Hematopoietic multipotent progenitor cell treated with erythropoietin and hydrocortisone succinate and interleukin-3 and kit ligand, for 8 days (in vitro differentiated cells): ENCODE data around the gene CENPF.
"Not testable (repeated sequence)": the region's sequence is repeated elsewhere in the genome, so short reads cannot be mapped to it uniquely, and the experiment has no call there.

Source experiments
- DNase-seq: peaks from one replicate; pipeline ENCODE4 v3.0.0-alpha.2; 2015

Gene CENPF

GRCh38 chr1:214662223-214662785 lies 59.3 kb downstream of the CENPF start:
- no peak for DNase-seq

GRCh38 chr1:214664651-214665433 lies 61.8 kb downstream of the CENPF start:
- DNase-seq: no peak

DNA sequence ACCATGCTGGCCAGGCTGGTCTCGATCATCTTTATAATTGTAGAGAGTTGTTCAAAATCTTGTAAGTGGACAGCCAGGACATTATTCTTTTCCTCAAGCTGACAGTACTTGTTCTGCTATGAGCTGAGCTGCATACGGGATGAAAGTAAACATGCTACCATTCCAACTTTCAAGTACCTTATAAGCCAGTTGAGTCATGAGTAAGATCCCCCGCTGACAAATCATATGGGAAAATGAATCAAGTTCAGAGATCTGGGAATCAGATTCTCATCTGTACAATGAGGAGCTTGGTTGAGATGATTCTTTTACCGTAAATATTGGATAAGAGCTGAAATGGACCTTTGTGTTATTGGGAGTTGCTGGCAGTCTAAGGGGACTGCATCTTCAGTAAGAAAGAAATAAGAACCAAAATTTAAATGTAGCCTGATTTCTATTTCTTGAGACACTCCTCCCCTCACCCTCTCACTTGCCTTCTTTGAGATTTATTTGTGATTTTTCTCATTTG lies 62.7 kb downstream of the CENPF start:
- no peak for DNase-seq

DNA sequence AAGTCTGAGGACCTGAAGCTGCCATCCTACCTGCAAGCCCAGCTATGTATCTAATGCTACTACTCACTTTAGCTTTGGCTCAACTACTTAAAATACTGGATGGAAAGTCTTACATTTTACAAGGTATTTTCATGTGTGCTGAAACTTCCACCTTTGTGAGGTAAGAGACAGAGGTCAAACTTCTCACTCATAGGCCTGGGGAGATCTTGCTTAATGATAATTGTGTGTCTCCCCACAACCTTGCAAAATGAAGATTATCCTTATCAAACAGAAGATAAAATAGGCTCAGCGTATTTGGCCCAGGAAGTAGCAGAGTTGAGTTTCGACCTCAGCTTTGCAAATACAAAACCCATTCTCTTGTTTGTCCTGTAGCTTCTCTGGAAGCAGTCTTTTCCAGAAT lies 63.7 kb downstream of the CENPF start:
- no peak for DNase-seq

DNA sequence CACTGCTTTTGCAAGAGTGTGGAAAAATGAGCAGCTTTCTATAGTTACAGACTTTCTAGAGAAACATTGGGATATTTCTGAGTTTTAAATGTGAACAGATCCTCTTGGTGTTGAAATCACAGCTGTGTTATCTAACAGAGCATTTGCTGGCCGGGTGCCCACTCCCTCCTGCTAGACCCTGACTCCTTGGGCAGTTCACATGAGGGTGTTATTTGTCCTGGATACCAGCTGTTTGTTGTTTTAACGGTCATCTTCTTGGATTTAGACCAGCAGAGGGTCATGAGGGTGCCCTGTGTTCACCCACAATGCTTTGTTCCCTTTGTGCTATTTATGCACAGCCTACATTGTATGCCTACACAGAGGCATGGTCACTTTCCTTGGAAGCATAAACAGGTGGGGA lies 67.1 kb downstream of the CENPF start:
- no peak for DNase-seq

GRCh38 chr1:214673029-214673428 lies 70.0 kb downstream of the CENPF start:
- not testable (repeated sequence) for DNase-seq

GRCh38 chr1:214673576-214673975 lies 70.6 kb downstream of the CENPF start:
- DNase-seq: no peak

- DNase-seq: not testable (repeated sequence)
Observed at GRCh38 chr1:214675524-214675923, 72.5 kb downstream of the CENPF start.

DNA sequence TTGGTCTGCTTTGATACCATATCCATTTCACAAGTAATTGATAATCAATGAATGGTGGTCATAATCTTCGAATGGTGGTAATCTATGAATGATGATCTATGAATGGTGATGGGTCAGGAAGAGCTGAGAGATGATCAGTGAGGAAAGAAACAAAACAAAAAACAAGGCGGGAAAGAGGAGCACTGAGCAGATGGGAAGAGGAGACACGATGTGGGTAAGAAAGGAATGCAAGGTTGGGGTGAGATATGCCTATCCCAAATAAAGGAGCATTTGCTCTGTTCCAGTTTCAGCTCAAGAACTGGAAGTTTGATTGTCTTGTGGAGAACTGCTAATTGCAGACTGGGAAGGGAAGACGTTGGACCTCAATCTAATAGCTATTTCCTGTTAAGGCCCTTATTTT lies 73.8 kb downstream of the CENPF start:
- DNase-seq: no peak

DNA sequence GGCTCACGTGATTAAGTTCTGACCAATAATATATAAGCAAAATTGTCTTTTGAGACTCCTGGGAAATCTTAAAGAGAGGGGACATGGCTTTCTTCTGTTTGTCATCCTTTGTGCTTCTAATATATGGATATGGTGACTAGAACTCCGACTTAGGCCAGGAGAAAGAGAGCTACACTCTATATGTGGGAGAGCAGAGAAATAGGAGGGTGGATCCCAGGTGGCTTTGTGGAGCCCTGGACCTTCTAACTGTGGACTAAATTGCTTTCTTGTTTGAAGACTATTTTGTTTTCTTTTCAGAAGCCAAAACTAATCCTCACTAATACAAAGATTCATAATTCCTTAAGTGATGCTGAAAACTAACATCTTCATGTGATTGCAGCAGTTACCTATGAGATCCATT lies 75.0 kb downstream of the CENPF start:
- no peak for DNase-seq

DNA sequence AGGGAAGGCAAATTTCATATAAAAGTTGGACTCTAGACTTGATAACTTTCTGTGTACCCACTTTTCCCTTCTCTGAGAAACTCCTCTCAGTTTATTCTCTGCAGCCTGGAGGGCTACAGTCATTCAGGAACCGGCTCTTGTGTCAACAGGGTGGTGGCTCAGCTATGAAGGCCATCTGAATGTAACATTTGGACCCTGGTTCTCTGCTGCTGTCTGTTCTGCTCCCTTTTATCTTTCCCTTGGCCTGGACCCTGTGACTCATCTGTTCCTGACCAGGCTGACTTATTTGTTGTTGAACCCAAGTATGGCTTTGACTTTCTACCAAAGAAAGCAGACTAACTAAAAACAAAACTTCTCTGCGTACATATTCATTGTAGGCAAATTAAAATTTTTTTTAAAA lies 75.4 kb downstream of the CENPF start:
- DNase-seq: no peak

DNA sequence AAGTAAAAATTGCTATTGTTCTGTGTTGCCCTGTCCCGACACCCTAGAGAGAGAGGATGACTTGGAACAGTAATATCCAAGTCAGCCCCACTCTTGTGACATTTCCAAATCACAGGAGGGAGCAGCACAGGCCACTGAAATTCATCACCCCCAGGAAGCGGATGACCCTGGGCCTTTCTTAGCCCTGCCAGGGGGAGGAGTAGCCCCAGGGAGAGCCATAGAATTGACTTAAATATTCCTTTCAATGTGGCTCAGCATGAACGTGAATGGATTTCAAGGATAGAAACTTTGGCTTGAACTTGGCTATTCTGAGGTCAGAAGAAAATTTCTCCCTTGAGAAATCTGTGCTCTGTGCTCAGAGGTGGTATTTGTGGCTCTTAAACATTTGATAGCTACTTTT lies 80.6 kb downstream of the CENPF start:
- DNase-seq: no peak

DNA sequence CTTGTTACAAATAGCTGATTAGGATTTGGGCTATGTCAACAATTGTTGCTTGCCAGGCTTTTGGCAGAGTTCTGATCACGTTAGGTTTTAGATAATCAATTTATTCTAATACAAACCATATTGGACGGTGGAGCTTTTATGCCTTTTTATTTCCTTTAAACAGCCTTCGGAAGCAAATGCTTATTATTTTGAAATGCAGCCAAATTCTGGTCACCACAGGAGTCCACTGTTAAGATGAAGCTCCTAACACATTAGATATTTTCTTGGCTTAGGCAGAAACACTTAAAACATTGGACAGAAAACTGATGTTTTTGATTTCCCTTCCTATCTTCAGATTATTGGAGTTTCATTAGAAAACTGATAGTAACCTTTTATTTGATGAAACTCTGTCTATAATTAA lies 82.9 kb downstream of the CENPF start:
- DNase-seq: no peak

DNA sequence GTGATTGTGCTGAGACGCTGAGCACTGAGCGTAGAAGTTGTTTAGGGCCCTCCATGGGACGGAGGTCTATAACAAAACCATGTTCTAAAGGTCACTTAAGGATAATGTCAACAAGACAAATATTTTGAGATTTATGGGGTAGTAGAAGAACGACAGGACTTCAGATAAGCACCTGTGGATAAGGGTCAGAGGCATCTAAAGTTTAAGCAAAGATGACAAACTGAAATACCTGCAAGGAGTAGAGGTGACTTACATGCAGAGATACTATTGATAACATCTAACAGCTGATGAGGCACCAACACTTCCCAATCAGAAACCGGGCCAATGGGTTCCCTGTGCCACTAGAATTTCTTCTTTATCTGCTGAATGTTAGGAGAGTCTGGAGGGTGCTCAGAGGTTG lies 83.5 kb downstream of the CENPF start:
- DNase-seq: no peak

DNA sequence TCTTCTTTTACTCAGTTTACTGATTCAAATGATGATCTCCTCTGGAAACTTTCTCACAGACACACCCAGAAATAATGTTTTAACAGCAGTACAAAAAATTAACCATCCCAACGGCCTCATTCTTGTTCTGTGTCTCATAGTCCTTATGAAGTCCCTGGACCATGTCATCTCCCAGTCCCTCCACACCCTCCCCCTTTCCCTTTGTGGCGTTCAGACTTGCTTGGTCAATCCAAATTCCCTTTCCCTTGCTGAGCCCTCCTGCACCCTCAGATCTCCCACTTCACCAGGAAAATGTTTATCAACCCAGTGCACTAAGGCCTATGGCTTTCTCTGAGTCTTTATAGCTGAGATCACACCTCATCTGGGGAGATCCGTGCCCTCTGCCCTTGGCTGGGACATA lies 85.9 kb downstream of the CENPF start:
- DNase-seq: no peak

- no peak for DNase-seq
Observed at GRCh38 chr1:214694769-214695168, 91.8 kb downstream of the CENPF start.

GRCh38 chr1:214698559-214698958 lies 95.6 kb downstream of the CENPF start:
- no peak for DNase-seq

DNA sequence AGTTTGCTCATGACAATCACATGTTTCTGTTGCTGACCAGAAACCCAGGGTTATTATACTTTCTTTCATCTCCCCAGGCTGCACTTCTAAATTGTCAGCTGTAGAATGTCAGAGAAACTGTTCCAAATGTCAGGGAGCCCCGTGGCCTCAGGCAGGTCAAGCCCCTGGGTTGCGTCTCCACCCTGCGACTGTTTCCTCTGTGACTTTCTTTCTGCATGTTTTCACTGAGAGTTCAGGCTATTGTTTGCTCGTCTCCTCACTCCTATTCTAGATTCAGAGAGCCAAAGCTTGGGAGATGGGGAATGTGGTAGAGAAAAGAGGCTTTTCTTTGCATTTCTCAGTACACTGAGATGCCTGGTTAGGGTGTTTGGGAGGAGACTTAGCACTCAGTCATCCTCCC lies 97.4 kb downstream of the CENPF start:
- no peak for DNase-seq

- no peak for DNase-seq
Observed at GRCh38 chr1:214702556-214702955, 99.6 kb downstream of the CENPF start.

DNA sequence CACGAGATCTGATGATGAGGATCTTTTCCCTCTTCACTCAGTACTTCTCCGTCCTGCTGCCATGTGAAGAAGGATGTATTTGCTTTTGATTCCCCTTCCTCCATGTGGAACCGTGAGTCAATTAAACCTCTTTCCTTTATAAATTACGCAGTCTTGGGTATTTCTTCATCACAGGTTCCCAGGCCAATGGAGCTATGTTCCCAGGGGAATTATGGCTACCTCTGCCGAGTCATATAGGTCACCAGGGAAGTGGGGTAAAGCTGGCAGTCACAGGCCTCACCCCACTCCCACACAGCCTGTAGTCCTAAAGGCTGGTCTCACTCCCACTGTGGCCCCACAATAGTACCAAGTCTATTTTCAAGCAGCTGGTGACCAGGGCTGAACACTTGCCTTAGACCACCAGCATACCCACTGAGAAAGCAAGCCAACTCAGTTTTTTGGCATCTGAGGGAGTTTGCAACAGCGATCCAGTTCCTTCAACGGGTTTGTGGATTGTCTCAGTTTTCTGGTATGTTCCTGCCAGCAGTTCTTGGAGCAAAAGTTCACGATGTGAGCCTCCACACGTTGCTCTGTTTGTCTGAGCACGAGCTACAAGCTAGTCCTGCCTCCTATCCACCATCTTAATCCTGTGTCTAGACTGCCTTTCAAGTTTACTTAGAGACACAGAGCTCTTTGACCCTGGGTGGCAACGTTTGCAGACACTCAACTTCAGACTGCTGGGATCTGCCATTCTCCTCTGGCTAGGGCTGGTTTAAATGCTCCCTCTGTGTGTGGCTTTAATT lies 104.5 kb downstream of the CENPF start:
- DNase-seq: no peak

- DNase-seq: no peak
Observed at GRCh38 chr1:214708321-214708955, 105.4 kb downstream of the CENPF start.

DNA sequence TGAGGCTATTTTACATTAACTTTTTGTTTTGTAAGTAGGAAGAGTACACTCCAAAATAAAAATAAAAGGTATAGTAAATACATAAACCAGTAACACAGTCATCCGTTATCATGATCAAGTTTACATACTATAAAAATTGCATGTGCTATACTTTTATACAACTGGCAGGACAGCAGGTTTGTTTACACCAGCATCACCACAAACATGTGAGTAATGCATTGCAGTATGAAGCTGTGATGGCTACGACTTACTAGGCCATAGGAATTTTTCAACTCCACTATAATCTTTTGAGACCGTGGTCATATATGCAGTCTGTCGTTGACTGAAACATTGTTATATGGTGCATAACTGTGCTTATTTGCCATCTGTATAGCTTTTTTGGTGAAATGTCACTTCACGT lies 106.2 kb downstream of the CENPF start:
- DNase-seq: no peak

GRCh38 chr1:214712737-214713136 lies 109.7 kb downstream of the CENPF start:
- DNase-seq: no peak
